HepG2 (cell line): ENCODE results near the gene SGCE. TPM values are rescaled to one million over a fixed set of nuclear protein-coding genes. Genes with fewer than 3 reads are reported as not detected.

Source experiments
- ARNT ChIP-seq: fragments of 450-650 bp; IDR thresholded peaks from 2 replicates; pipeline ENCODE4 v1.6.1; 2017
- CREB3 ChIP-seq: sonication (generic); formaldehyde crosslinking; IDR thresholded peaks from 2 replicates; pipeline ENCODE4 v1.5.0; 2020; ENCODE audit warnings: missing genetic modification reagents
- ELF4 ChIP-seq: sonication (generic); formaldehyde crosslinking; IDR thresholded peaks from 2 replicates; pipeline ENCODE4 v1.5.0; 2020; ENCODE audit warnings: missing genetic modification reagents, mild to moderate bottlenecking, moderate library complexity, borderline replicate concordance
- HHEX ChIP-seq: IDR thresholded peaks from 2 replicates; pipeline ENCODE4 v1.6.1; 2016; ENCODE audit warnings: control low read depth
- HNF4A ChIP-seq: sonication (generic); formaldehyde crosslinking; IDR thresholded peaks from 2 replicates; pipeline ENCODE4 v1.4.0; 2020; ENCODE audit warnings: missing genetic modification reagents
- PHF20 ChIP-seq: sonication (generic); formaldehyde crosslinking; IDR thresholded peaks from 2 replicates; pipeline ENCODE4 v1.5.0; 2020; ENCODE audit warnings: mild to moderate bottlenecking, missing genetic modification reagents
- PHF5A ChIP-seq: IDR thresholded peaks from one replicate; pipeline ENCODE4 v1.6.1; 2018; ENCODE audit warnings: low read depth, missing genetic modification reagents; ENCODE audit not compliant: unreplicated experiment
- POLR2A ChIP-seq, 2 experiments: IDR thresholded peaks; 2 replicates each; pipeline ENCODE4 v1.6.1; 2011; ENCODE audit warnings: low read depth in 2 of 2, low read length in 2 of 2, mild to moderate bottlenecking in 1 of 2, moderate library complexity in 1 of 2; ENCODE audit not compliant: insufficient read depth in 1 of 2
- SALL2 ChIP-seq: sonication (generic); formaldehyde crosslinking; IDR thresholded peaks from 2 replicates; pipeline ENCODE4 v1.8.1; 2023; ENCODE audit warnings: mild to moderate bottlenecking, missing genetic modification reagents, inconsistent platforms
- SNRNP70 ChIP-seq: fragments of 200-400 bp; formaldehyde crosslinking; IDR thresholded peaks from 2 replicates; pipeline ENCODE4 v1.6.1; 2017; ENCODE audit warnings: mild to moderate bottlenecking, low read depth, low read length, moderate library complexity
- TRIM24 ChIP-seq: sonication (generic); formaldehyde crosslinking; IDR thresholded peaks from 2 replicates; pipeline ENCODE4 v1.8.0; 2022; ENCODE audit warnings: mild to moderate bottlenecking, missing genetic modification reagents
- WIZ ChIP-seq: sonication (generic); formaldehyde crosslinking; IDR thresholded peaks from 2 replicates; pipeline ENCODE4 v1.5.1; 2020; ENCODE audit warnings: mild to moderate bottlenecking, missing genetic modification reagents
- ZNF20 ChIP-seq: sonication (generic); formaldehyde crosslinking; IDR thresholded peaks from 2 replicates; pipeline ENCODE4 v1.4.0; 2020; ENCODE audit warnings: mild to moderate bottlenecking, moderate library complexity, missing genetic modification reagents
- ZNF281 ChIP-seq: sonication (generic); formaldehyde crosslinking; IDR thresholded peaks from 2 replicates; pipeline ENCODE4 v1.4.0; 2020; ENCODE audit warnings: missing genetic modification reagents, borderline replicate concordance
- ZNF451 ChIP-seq: sonication (generic); formaldehyde crosslinking; IDR thresholded peaks from 2 replicates; pipeline ENCODE4 v1.5.0; 2020; ENCODE audit warnings: mild to moderate bottlenecking, missing genetic modification reagents
- ZNF496 ChIP-seq: sonication (generic); formaldehyde crosslinking; IDR thresholded peaks from 2 replicates; pipeline ENCODE4 v1.8.1; 2023; ENCODE audit warnings: mild to moderate bottlenecking, moderate library complexity, missing genetic modification reagents; ENCODE audit not compliant: insufficient replicate concordance
- ZNF574 ChIP-seq: sonication (generic); formaldehyde crosslinking; IDR thresholded peaks from 2 replicates; pipeline ENCODE4 v1.4.0; 2020; ENCODE audit warnings: missing genetic modification reagents
- ZNF672 ChIP-seq: sonication (generic); formaldehyde crosslinking; IDR thresholded peaks from 2 replicates; pipeline ENCODE4 v1.8.1; 2022; ENCODE audit warnings: missing genetic modification reagents
- polyA plus RNA-seq, 8 experiments: library from polyadenylated mRNA; depleted of rRNA in 3 of 8; stranded (reverse) in 7 of 8; unstranded in 1 of 8; fragments of >200 nt; fragmentation: Illumina TruSeq in 4 of 8; extraction: Trizol in 4 of 8; gene quantifications; 2 replicates each; pipeline versions ENCODE4 v1.2.1 to v1.2.3, GENCODE V29; 2011 to 2016; ENCODE audit warnings: low read depth in 4 of 8, missing spikeins in 1 of 8, mixed read lengths in 1 of 8; ENCODE audit not compliant: insufficient read depth in 1 of 8
- total RNA-seq, 5 experiments: library from RNA; depleted of rRNA; stranded (reverse); fragments of >200 nt; fragmentation: Illumina TruSeq; extraction: Trizol; gene quantifications; 2 replicates each; pipeline ENCODE4 v1.2.3, GENCODE V29; 2016; ENCODE audit warnings: low read depth in 1 of 5
- TF ChIP-seq, protein P1 (sequence below): sonication (generic); formaldehyde crosslinking; IDR thresholded peaks from 2 replicates; pipeline ENCODE4 v1.8.0; 2022; ENCODE audit warnings: mild to moderate bottlenecking, missing genetic modification reagents; ENCODE audit not compliant: insufficient replicate concordance
- TF ChIP-seq, protein P2 (sequence below): sonication (generic); formaldehyde crosslinking; conservative IDR thresholded peaks from 2 replicates; pipeline ENCODE4 v1.4.0; 2020; ENCODE audit warnings: missing genetic modification reagents

The SGCE gene
- total and polyA plus RNA-seq, 2 of the 13 experiments (the other 11 are each of a cell fraction or from before 2014, with no cell fraction given) = 52.3 to 71.1 TPM

GRCh38 chr7:94642838-94643653, 12.9 kb downstream of the SGCE start (continued):
- TF ChIP-seq ZNF281 (no peak; the same call in 1 of the 2 replicates), CREB3 (CRISPR knock-in tag) (no peak), ZNF496 (CRISPR knock-in tag) (no peak), HHEX (peak; percentile 60; the same call in 1 of the 2 replicates), PHF20 (CRISPR knock-in tag) (no peak), SNRNP70 (no peak), SALL2 (CRISPR knock-in tag) (no peak), ZNF451 (CRISPR knock-in tag) (no peak), PHF5A (CRISPR knock-in tag) (peak; percentile 32), WIZ (CRISPR knock-in tag) (no peak), ARNT (no peak), ZNF20 (CRISPR knock-in tag) (no peak), TRIM24 (CRISPR knock-in tag) (no peak), HNF4A (CRISPR knock-in tag) (peak; percentile 91), ZNF672 (CRISPR knock-in tag) (no peak), POLR2A (IDR thresholded peaks at IDR 0.05; ENCODE audit: insufficient read depth in 1 of 2, low read depth in 2 of 2, low read length in 2 of 2) (no peak), ZNF574 (CRISPR knock-in tag) (no peak; the same call in 1 of the 2 replicates), ELF4 (peak; percentile 68; the same call in 1 of the 2 replicates)
- TF ChIP-seq, protein P1, sequence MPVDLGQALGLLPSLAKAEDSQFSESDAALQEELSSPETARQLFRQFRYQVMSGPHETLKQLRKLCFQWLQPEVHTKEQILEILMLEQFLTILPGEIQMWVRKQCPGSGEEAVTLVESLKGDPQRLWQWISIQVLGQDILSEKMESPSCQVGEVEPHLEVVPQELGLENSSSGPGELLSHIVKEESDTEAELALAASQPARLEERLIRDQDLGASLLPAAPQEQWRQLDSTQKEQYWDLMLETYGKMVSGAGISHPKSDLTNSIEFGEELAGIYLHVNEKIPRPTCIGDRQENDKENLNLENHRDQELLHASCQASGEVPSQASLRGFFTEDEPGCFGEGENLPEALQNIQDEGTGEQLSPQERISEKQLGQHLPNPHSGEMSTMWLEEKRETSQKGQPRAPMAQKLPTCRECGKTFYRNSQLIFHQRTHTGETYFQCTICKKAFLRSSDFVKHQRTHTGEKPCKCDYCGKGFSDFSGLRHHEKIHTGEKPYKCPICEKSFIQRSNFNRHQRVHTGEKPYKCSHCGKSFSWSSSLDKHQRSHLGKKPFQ (CRISPR knock-in tag) = no peak
- TF ChIP-seq, protein P2, sequence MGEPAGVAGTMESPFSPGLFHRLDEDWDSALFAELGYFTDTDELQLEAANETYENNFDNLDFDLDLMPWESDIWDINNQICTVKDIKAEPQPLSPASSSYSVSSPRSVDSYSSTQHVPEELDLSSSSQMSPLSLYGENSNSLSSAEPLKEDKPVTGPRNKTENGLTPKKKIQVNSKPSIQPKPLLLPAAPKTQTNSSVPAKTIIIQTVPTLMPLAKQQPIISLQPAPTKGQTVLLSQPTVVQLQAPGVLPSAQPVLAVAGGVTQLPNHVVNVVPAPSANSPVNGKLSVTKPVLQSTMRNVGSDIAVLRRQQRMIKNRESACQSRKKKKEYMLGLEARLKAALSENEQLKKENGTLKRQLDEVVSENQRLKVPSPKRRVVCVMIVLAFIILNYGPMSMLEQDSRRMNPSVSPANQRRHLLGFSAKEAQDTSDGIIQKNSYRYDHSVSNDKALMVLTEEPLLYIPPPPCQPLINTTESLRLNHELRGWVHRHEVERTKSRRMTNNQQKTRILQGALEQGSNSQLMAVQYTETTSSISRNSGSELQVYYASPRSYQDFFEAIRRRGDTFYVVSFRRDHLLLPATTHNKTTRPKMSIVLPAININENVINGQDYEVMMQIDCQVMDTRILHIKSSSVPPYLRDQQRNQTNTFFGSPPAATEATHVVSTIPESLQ (CRISPR knock-in tag) = no peak; the same call in 1 of the 2 replicates
